HG03045 (cell line): ENCODE measurements around the gene DCAF4.
"Not testable (repeated sequence)": the region's sequence is repeated elsewhere in the genome, so short reads cannot be mapped to it uniquely, and the experiment has no call there.

Experiments used
- ATAC-seq: cut with Tn5 transposase; IDR thresholded peaks from one replicate; pipeline ENCODE4 v1.9.1; 2021; ENCODE audit warnings: mild to moderate bottlenecking, moderate library complexity; ENCODE audit not compliant: unreplicated experiment

The DCAF4 gene

DNA sequence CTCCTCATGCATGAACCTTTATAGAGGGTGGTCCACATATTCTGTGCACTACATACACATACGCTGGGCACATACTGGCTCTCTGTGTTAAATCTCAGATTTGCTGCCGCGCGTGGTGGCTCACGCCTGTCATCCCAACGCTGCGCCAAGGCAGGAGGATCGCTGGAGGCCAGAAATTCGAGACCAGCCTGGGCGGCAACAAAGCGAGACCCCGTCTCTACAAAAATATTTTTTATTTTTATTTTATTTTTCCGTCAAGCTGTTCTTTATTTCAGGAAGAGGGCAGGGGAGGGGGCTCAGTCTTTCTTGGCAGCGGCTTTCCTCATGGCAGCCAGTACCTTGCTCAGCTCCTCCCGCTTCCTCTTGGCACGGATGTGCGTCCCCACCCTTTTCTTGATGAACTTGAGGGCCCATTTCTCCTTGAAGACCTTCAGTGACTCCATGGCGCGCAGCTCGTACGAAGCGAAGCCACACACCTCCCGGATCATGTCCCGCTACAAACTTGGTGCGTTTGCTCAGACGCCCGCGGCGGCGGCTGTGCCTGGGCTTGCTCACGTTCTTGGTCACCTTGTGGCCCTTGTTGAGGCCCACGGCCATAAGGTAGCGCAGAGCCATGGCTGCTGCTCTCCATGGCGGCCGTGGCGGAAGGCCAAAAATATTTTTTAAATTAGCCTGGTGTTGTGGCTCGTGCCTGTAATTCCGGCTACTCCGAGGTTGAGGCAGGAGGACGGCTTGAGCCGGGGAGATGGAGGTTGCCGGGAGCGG lies 3.2 kb downstream of the DCAF4 start:
- ATAC-seq: no peak

DNA sequence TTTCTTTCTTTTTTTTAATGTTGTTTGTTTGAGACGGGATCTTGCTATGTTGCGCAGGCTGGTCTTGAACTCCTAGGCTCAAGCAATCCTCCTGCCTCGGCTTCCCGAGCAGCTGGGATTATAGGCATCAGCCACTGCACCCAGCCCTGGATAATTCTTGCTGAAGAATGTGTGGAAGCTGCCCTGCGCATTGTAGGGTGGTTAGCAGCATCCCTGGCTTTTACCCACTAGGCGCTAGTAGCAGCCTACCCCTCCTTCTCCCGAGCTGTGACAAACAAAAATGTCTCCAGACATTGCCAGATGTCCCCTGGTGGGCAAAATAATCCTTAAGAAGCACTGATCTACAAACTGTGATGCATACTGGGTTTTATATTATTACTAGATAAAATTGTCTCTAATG lies 6.6 kb downstream of the DCAF4 start:
- ATAC-seq: no peak

DNA sequence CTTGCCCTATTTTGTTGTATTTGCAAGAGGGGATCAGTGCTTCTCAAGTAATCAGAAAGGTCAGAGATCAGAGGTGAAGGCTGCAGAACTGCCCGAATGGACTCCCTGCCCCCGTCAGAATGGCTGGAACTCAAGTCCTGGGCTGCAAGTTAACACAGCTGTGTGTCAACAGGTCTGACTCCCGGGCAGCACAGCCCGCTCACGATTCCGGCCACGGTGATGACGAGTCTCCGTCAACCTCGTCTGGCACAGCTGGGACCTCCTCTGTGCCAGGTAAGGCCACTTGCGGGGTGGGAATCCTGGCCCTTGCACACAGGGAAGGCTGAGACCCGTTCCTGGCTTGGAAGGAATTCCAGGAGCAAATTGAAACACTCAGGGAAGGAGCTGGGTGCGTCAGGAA lies 13.4 kb downstream of the DCAF4 start:
- ATAC-seq: no peak

GRCh38 chr14:72941286-72941985 lies 15.2 kb downstream of the DCAF4 start:
- ATAC-seq: no peak

- ATAC-seq: no peak
These were observed 16.7 kb downstream of the DCAF4 start for GRCh38 chr14:72942934-72943333.

- no peak for ATAC-seq
These were observed 17.7 kb downstream of the DCAF4 start for GRCh38 chr14:72943876-72944430.

GRCh38 chr14:72945356-72946027 lies 19.2 kb downstream of the DCAF4 start:
- ATAC-seq: no peak

DNA sequence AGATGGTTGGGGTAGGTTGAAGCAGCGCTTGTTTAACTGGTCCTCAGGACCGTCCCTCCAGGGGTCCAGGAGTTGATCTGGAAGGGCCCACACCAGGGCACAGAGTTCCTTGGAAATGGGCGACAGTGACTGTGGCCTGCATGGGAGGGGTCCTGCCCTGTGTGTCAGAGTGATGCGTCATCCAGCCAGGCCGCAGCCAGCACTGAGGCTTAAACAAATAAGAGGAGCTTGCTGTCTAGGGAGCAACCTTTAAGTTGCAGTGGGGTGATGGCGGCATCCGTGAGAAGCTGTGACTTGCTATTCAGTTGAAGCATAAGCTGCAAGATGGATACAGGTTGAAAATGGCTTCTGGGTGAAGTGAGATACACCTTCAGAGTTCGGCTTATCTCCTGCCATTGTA lies 20.2 kb downstream of the DCAF4 start:
- no peak for ATAC-seq

- ATAC-seq: no peak
These were observed 21.3 kb downstream of the DCAF4 start for GRCh38 chr14:72947366-72948160.

DNA sequence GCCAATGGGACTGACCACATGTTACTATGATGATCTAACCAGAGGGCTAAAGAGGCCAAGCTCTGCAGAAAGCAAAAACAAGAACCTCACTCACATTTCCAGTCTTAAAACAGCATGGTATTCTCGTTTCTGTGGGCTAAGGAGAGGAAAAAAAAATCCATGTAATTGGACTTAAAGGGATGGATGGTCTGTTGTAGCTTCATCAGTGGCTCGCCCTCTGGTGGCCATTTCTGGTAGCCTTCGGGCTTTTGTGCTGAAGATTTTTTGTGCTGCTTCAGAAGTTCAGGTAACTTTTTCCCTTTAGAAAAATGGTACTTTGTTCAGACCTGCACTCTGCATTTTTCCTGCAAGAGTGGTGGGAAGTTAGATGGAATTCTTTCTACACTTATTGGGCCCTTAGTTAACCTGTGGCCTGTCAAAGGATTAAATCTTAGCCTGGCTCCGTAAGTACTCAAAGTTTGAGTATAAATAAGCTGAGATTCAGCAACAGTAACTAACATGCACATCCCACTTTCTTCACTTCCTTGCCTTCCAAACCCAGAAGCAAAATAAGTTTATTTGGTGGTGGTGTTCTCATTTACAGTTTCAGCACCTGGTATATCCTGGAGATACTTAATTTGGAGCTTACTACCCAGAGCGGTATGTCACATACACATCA lies 22.3 kb downstream of the DCAF4 start:
- ATAC-seq: no peak

- no peak for ATAC-seq
These were observed 25.9 kb downstream of the DCAF4 start for GRCh38 chr14:72952171-72952570.

DNA sequence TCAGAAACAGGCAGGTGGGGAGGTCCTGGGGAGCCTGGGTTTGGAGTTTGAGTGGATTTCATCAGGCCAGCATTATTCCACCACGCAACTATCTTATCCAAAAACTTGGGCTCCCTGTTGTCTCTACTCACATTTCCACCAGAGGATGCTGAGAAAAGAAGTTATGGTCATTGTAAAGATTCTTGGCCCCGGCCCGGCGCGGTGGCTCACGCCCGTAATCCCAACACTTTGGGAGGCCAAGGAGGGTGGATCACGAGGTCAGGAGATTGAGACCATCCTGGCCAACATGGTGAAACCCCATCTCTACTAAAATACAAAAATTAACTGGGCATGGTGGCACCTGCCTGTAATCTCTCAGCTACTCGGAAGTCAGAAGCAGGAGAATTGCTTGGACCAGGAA lies 30.5 kb downstream of the DCAF4 start:
- not testable (repeated sequence) for ATAC-seq

DNA sequence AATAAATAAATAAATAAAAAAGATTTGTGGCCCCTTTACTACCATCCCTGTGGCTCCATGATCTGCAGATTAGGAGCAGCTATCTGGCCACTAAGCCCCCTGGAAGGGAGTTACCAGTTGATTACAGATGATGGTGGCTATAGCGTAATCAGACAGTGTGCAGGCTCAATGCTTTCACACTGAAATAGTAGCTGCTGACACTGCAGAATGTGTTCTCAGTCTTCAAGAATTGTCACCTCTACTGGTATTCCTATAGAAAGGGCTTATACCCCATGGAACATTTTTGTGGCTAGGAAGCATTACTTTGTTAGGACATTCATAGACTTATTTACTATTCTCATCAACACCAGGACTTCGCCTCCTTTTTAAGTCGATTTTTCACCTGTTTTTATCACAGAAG lies 30.9 kb downstream of the DCAF4 start:
- no peak for ATAC-seq

GRCh38 chr14:72958548-72958947 lies 32.3 kb downstream of the DCAF4 start:
- no peak for ATAC-seq

DNA sequence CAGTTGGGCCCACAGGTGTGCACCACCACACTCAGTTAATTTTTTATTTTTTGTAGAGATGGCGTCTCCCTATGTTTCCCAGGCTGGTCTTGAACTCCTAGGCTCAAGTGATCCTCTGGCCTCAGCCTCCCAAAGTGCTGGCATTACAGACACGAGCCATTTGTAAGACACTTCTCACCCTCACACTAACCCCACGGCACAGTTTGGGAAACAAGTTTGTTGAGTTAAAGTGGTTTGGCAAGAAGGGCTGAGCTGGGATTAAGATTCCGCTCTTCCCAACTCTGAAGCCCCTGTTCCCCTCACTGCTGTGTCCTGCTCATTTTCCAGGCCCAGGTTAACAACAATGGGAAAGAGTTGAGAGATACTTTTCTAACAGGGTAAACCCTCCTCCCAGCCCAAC lies 34.8 kb downstream of the DCAF4 start:
- not testable (repeated sequence) for ATAC-seq

- no peak for ATAC-seq
These were observed 35.5 kb downstream of the DCAF4 start for GRCh38 chr14:72961579-72962335.

GRCh38 chr14:72962336-72962754 lies 36.1 kb downstream of the DCAF4 start:
- not testable (repeated sequence) for ATAC-seq

- no peak for ATAC-seq
These were observed 36.6 kb downstream of the DCAF4 start for GRCh38 chr14:72962829-72963312.

DNA sequence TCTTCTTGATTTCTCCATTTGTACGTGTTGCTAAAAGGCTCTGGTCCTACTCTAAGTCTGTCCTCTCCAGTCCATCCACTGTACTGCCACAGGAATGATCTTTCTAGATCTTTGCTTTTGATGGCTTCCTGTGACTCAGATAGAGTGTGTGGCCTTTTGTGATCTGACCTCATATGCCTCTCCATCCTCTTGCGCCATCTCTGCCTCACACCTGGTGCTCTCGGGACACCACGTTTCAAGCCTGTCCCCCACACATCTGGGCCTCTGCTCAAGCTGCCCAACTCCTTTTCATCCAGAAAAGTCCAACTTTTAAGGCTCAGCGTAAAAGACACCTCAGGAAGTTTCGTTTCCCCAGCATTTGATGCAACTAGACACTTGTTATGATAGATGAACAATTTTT lies 39.0 kb downstream of the DCAF4 start:
- no peak for ATAC-seq
